ENCODE measurements around the gene RB1.
"Not testable (repeated sequence)": the region's sequence is repeated elsewhere in the genome, so short reads cannot be mapped to it uniquely, and the experiment has no call there.

DNA sequence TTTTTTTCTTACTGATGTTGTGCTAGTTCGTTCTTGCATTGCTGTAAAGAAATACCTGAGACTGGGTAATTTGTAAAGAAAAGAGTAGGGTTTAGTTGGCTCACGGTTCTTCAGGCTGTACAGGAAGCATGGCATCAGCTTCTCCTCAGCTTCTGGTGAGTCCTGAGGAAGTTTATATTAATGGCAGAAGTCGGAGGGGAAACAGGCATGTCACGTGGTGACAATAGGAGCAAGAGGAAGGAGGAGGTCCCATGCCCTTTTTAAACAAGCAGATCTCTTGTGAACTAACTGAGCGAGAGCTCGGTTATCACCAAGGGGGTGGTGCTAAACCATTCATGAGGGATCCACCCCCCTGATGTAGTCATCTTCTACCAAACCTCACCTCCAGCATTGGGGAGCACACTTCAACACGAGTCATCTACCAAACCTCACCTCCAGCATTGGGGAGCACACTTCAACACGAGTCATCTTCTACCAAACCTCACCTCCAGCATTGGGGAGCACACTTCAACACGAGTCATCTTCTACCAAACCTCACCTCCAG lies 123.3 kb downstream of the RB1 start:
- TF ChIP-seq E2F5 (CRISPR knock-in tag; IDR thresholded peaks at IDR 0.05); MYNN (IDR thresholded peaks at IDR 0.05); MYNN (CRISPR knock-in tag; IDR thresholded peaks at IDR 0.05); SIN3A (IDR thresholded peaks at IDR 0.05; ENCODE audit: borderline replicate concordance in 2 of 2, control insufficient read depth in 1 of 2, low read depth in 2 of 2, low read length in 2 of 2): not testable (repeated sequence)
- TF ChIP-seq, protein P1, sequence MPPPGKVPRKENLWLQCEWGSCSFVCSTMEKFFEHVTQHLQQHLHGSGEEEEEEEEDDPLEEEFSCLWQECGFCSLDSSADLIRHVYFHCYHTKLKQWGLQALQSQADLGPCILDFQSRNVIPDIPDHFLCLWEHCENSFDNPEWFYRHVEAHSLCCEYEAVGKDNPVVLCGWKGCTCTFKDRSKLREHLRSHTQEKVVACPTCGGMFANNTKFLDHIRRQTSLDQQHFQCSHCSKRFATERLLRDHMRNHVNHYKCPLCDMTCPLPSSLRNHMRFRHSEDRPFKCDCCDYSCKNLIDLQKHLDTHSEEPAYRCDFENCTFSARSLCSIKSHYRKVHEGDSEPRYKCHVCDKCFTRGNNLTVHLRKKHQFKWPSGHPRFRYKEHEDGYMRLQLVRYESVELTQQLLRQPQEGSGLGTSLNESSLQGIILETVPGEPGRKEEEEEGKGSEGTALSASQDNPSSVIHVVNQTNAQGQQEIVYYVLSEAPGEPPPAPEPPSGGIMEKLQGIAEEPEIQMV (tag; conservative IDR thresholded peaks at IDR 0.05; ENCODE audit: low read depth) = not testable (repeated sequence)
- TF ChIP-seq, protein P2, sequence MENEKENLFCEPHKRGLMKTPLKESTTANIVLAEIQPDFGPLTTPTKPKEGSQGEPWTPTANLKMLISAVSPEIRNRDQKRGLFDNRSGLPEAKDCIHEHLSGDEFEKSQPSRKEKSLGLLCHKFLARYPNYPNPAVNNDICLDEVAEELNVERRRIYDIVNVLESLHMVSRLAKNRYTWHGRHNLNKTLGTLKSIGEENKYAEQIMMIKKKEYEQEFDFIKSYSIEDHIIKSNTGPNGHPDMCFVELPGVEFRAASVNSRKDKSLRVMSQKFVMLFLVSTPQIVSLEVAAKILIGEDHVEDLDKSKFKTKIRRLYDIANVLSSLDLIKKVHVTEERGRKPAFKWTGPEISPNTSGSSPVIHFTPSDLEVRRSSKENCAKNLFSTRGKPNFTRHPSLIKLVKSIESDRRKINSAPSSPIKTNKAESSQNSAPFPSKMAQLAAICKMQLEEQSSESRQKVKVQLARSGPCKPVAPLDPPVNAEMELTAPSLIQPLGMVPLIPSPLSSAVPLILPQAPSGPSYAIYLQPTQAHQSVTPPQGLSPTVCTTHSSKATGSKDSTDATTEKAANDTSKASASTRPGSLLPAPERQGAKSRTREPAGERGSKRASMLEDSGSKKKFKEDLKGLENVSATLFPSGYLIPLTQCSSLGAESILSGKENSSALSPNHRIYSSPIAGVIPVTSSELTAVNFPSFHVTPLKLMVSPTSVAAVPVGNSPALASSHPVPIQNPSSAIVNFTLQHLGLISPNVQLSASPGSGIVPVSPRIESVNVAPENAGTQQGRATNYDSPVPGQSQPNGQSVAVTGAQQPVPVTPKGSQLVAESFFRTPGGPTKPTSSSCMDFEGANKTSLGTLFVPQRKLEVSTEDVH (IDR thresholded peaks at IDR 0.05; ENCODE audit: low read depth, partially characterized antibody) = not testable (repeated sequence)

Measured in K562 (cell line).